Measurements from ENCODE around the gene DLL3. TPM values are rescaled to one million over a fixed set of nuclear protein-coding genes. Genes with fewer than 3 reads are reported as not detected.

The DLL3 gene
- total RNA-seq, 1 donor from 2014 or later, result 0.62 TPM

DNA sequence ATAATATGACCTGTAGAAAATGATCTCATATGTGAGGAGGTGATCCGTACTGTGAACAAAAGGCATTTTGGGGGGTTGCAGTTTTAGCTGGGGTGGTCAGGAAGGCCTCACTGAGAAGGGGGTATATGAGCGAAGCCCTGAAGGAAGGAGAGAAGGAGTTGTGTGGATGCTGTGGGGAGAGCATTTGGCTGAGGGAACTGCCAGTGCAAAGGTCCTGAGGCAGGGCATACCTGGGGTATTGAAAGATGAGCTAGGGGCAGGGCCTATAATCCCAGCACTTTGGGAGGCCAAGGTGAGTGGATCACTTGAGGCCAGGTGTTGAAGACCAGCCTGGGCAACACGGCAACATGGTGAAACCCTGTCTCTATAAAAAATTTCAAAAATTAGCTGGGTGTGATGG is 18.7 kb downstream of the DLL3 start:
- no peak overlapping the region for H3K27ac Mint-ChIP-seq (ENCODE audit: unreplicated experiment)
- DNase-seq (ENCODE audit: extremely low spot score, unreplicated experiment), result no peak
- H3K27me3 Mint-ChIP-seq (ENCODE audit: unreplicated experiment), result peaks cover 51% of the 10 kb centered on the region
- TF ChIP-seq, protein P1, sequence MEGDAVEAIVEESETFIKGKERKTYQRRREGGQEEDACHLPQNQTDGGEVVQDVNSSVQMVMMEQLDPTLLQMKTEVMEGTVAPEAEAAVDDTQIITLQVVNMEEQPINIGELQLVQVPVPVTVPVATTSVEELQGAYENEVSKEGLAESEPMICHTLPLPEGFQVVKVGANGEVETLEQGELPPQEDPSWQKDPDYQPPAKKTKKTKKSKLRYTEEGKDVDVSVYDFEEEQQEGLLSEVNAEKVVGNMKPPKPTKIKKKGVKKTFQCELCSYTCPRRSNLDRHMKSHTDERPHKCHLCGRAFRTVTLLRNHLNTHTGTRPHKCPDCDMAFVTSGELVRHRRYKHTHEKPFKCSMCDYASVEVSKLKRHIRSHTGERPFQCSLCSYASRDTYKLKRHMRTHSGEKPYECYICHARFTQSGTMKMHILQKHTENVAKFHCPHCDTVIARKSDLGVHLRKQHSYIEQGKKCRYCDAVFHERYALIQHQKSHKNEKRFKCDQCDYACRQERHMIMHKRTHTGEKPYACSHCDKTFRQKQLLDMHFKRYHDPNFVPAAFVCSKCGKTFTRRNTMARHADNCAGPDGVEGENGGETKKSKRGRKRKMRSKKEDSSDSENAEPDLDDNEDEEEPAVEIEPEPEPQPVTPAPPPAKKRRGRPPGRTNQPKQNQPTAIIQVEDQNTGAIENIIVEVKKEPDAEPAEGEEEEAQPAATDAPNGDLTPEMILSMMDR (IDR thresholded peaks at IDR 0.05), result no peak
- H3K36me3 Mint-ChIP-seq (ENCODE audit: unreplicated experiment), result no peaks in the 10 kb centered on the region
- H3K4me1 Mint-ChIP-seq (ENCODE audit: unreplicated experiment), result peaks cover 18% of the 10 kb centered on the region
- no peaks in the 10 kb centered on the region for H3K9me3 Mint-ChIP-seq (ENCODE audit: unreplicated experiment)
- H3K4me3 Mint-ChIP-seq (ENCODE audit: unreplicated experiment), result no peak overlapping the region

DNA sequence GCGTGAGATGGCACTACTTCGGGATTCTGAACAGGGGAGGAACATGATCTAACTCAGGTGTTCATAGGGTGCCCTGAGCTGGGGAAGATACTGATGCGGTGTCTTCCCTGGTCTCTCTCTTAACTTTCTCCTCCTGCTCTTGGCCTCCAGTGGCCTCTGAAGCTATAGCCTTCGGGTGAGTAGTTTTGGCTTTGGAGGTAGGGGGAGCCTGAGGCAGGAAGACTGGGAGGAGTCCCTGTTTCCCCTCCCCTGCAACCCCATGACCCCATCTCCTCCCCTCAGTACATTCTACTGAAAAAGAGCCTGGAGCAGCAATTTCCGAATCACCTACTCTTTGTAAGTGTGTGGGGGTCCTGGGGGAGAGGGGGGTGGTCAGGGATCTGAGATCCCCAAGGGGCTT is 19.7 kb downstream of the DLL3 start:
- H3K27me3 Mint-ChIP-seq (ENCODE audit: unreplicated experiment), result peaks cover 45% of the 10 kb centered on the region
- no peak overlapping the region for H3K4me3 Mint-ChIP-seq (ENCODE audit: unreplicated experiment)

GRCh38 chr19:39518975-39519374 is 20.2 kb downstream of the DLL3 start:
- TF ChIP-seq, protein P1 (IDR thresholded peaks at IDR 0.05), result no peak
- Mint-ChIP-seq H3K27ac (ENCODE audit: unreplicated experiment) (no peak overlapping the region), H3K4me3 (ENCODE audit: unreplicated experiment) (no peak overlapping the region), H3K9me3 (ENCODE audit: unreplicated experiment) (no peaks in the 10 kb centered on the region), H3K27me3 (ENCODE audit: unreplicated experiment) (peaks cover 40% of the 10 kb centered on the region), H3K36me3 (ENCODE audit: unreplicated experiment) (no peaks in the 10 kb centered on the region), H3K4me1 (ENCODE audit: unreplicated experiment) (peaks cover 18% of the 10 kb centered on the region)
- DNase-seq (ENCODE audit: extremely low spot score, unreplicated experiment), result no peak

More for the DNA sequence above, 19.7 kb downstream of the DLL3 start:
- Mint-ChIP-seq H3K4me1 (ENCODE audit: unreplicated experiment) (peaks cover 18% of the 10 kb centered on the region), H3K9me3 (ENCODE audit: unreplicated experiment) (no peaks in the 10 kb centered on the region), H3K27ac (ENCODE audit: unreplicated experiment) (no peak overlapping the region), H3K36me3 (ENCODE audit: unreplicated experiment) (no peaks in the 10 kb centered on the region)
- no peak for DNase-seq (ENCODE audit: extremely low spot score, unreplicated experiment)
- TF ChIP-seq, protein P1 (IDR thresholded peaks at IDR 0.05), result no peak

GRCh38 chr19:39520541-39521484 is 22.1 kb downstream of the DLL3 start:
- peaks cover 22% of the 10 kb centered on the region for H3K27me3 Mint-ChIP-seq (ENCODE audit: unreplicated experiment)
- H3K4me1 Mint-ChIP-seq (ENCODE audit: unreplicated experiment), result peaks cover 9% of the 10 kb centered on the region
- DNase-seq (ENCODE audit: extremely low spot score, unreplicated experiment), result no peak
- H3K27ac Mint-ChIP-seq (ENCODE audit: unreplicated experiment), result no peak overlapping the region
- no peak overlapping the region for H3K4me3 Mint-ChIP-seq (ENCODE audit: unreplicated experiment)
- no peaks in the 10 kb centered on the region for H3K9me3 Mint-ChIP-seq (ENCODE audit: unreplicated experiment)
- TF ChIP-seq, protein P1 (IDR thresholded peaks at IDR 0.05), result no peak
- no peaks in the 10 kb centered on the region for H3K36me3 Mint-ChIP-seq (ENCODE audit: unreplicated experiment)

DNA sequence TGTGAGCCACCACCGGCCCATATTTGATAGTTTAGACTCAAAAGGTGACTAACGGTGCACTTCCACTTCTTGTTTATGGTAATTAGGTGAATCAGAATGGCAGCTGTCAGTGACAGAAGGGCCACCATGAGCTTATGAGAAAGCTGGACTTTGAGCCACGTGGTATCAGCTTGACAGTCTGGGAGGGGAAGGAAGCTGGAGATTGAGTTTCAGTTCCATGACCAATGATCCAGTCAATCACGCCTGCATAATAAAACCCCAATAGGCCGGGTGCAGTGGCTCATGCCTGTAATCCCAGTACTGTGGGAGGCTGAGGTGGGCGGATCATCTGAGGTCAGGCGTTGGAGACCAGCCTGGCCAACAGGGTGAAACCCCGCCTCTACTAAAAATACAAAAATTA is 25.7 kb downstream of the DLL3 start:
- no peak for DNase-seq (ENCODE audit: extremely low spot score, unreplicated experiment)
- no peaks in the 10 kb centered on the region for H3K27me3 Mint-ChIP-seq (ENCODE audit: unreplicated experiment)
- no peak overlapping the region for H3K27ac Mint-ChIP-seq (ENCODE audit: unreplicated experiment)
- peaks cover 8% of the 10 kb centered on the region for H3K4me1 Mint-ChIP-seq (ENCODE audit: unreplicated experiment)
- H3K4me3 Mint-ChIP-seq (ENCODE audit: unreplicated experiment), result no peak overlapping the region
- TF ChIP-seq, protein P1 (IDR thresholded peaks at IDR 0.05), result no peak
- peaks cover 4% of the 10 kb centered on the region for H3K36me3 Mint-ChIP-seq (ENCODE audit: unreplicated experiment)
- no peaks in the 10 kb centered on the region for H3K9me3 Mint-ChIP-seq (ENCODE audit: unreplicated experiment)

All from osteocyte (in vitro differentiated cells).